ENCODE measurements around the gene S100A8.
"Not testable (repeated sequence)": the region's sequence is repeated elsewhere in the genome, so short reads cannot be mapped to it uniquely, and the experiment has no call there.

S100A8 gene

GRCh38 chr1:153413961-153414360 lies 23.1 kb upstream of the S100A8 start:
- H3K27me3 ChIP-seq (ENCODE audit: control insufficient read depth, insufficient read depth, low read length); H3K4me1 ChIP-seq (ENCODE audit: control insufficient read depth, low read depth, low read length); H3K4me3 ChIP-seq (ENCODE audit: low read length); H3K9ac ChIP-seq (ENCODE audit: low read length); H3K9me3 ChIP-seq (ENCODE audit: control insufficient read depth, low read depth, low read length); H3K36me3 ChIP-seq (ENCODE audit: control insufficient read depth, low read depth, low read length); H3K27ac ChIP-seq (ENCODE audit: low read length): not testable (repeated sequence)

DNA sequence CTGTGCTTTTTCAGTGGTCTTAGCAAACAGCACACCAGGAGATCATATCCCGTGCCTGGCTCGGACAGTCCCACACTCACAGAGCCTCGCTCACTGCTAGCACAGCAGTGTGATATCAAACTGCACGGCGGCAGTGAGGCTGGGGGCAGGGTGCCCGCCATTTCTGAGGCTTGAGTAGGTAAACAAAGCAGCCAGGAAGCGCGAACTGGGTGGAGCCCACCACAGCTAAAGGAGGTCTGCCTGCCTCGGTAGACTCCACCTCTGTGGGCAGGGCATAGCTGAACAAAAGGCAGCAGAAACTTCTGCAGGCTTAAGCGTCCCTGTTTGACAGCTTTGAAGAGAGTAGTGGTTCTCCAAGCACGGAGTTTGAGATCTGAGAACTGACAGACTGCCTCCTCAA lies 16.4 kb upstream of the S100A8 start:
- H3K4me3 ChIP-seq (ENCODE audit: low read length); H3K9me3 ChIP-seq (ENCODE audit: control insufficient read depth, low read depth, low read length); H3K9ac ChIP-seq (ENCODE audit: low read length); H3K4me1 ChIP-seq (ENCODE audit: control insufficient read depth, low read depth, low read length); H3K36me3 ChIP-seq (ENCODE audit: control insufficient read depth, low read depth, low read length); H3K27ac ChIP-seq (ENCODE audit: low read length): not testable (repeated sequence)
- peaks cover 13% of the 10 kb centered on the region for H3K27me3 ChIP-seq (ENCODE audit: control insufficient read depth, insufficient read depth, low read length)

DNA sequence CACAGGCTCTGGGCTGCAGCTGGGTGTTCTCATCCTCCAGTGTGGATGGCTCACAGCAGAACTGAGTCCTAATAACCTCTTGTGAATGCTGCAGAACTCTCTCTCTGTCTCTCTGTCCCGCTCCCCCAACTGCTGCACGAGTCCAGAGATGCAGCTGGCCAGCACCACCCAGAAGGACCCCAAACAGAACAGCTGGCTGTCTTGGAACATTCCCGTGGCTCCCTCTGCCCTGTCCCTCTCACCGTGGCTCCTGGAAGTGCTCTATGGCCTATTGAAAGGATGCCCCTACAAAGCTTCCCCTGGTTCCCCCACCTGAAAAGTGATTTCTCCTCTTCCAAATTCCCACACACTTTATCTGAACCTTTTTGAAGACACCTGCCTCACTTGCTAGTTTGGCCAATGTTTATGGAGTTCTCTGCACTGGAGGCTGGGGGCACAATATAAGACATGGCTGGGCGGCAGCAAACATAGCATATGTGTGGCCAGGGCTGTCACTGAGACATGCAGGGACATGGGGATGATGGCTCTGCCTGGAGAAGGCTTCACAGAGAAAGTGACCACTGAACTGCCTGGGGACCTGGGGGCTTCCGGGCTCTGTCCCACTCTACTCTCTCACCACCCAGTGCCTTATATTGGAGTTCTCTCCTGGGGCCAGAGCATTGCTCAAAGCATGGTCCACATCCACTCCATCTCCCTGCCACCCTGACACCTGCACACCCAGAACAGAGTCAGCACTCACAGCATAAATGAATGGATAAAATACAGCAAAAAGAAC lies 15.1 kb upstream of the S100A8 start:
- H3K9ac ChIP-seq (ENCODE audit: low read length); H3K4me1 ChIP-seq (ENCODE audit: control insufficient read depth, low read depth, low read length); H3K4me3 ChIP-seq (ENCODE audit: low read length); H3K27ac ChIP-seq (ENCODE audit: low read length); H3K9me3 ChIP-seq (ENCODE audit: control insufficient read depth, low read depth, low read length); H3K36me3 ChIP-seq (ENCODE audit: control insufficient read depth, low read depth, low read length): not testable (repeated sequence)
- H3K27me3 ChIP-seq (ENCODE audit: control insufficient read depth, insufficient read depth, low read length): peaks cover 13% of the 10 kb centered on the region

- Histone ChIP-seq H3K9me3 (ENCODE audit: control insufficient read depth, low read depth, low read length) (no peaks in the 10 kb centered on the region), H3K4me3 (ENCODE audit: low read length) (no peak overlapping the region), H3K4me1 (ENCODE audit: control insufficient read depth, low read depth, low read length) (peaks cover 3% of the 10 kb centered on the region), H3K36me3 (ENCODE audit: control insufficient read depth, low read depth, low read length) (no peaks in the 10 kb centered on the region), H3K27ac (ENCODE audit: low read length) (no peak overlapping the region), H3K9ac (ENCODE audit: low read length) (no peak overlapping the region), H3K27me3 (ENCODE audit: control insufficient read depth, insufficient read depth, low read length) (peaks cover 13% of the 10 kb centered on the region)
These were observed 13.9 kb upstream of the S100A8 start for GRCh38 chr1:153404768-153405167.

GRCh38 chr1:153404086-153404635 lies 13.3 kb upstream of the S100A8 start:
- Histone ChIP-seq H3K36me3 (ENCODE audit: control insufficient read depth, low read depth, low read length) (no peaks in the 10 kb centered on the region), H3K9me3 (ENCODE audit: control insufficient read depth, low read depth, low read length) (no peaks in the 10 kb centered on the region), H3K4me3 (ENCODE audit: low read length) (no peak overlapping the region), H3K9ac (ENCODE audit: low read length) (no peak overlapping the region), H3K27ac (ENCODE audit: low read length) (no peak overlapping the region), H3K27me3 (ENCODE audit: control insufficient read depth, insufficient read depth, low read length) (peaks cover 13% of the 10 kb centered on the region), H3K4me1 (ENCODE audit: control insufficient read depth, low read depth, low read length) (peaks cover 3% of the 10 kb centered on the region)

DNA sequence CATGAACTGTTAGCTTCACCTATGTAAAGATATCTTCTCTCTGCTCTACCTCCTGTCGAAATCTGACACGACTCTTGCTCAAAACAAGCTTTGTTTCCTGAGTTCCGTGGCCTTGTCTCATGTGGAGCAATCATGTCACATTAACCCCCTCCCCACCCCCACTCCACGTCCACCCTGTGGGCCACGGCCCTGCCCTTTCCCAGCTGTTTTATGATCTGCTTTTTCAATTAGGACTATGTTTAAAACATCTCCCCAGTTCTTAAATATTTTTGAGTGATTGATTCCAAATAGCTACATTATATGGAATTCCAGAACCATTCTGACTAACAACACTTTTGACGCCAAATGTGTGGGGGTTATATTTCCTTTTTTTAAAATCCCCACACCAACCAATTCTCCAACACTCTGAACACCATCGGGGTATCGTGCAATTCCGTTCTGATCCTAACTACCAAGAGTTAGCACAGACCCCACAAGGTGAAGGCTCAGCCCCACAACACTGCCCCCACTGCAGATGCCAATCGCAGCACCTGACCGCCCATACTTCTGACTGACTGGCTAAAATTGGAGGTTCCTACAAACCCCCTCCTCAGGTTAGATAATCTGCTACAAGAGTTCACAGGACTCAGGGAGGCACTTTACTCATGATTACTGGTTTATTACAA lies 12.7 kb upstream of the S100A8 start:
- Histone ChIP-seq H3K4me1 (ENCODE audit: control insufficient read depth, low read depth, low read length) (peaks cover 3% of the 10 kb centered on the region), H3K27ac (ENCODE audit: low read length) (no peak overlapping the region), H3K27me3 (ENCODE audit: control insufficient read depth, insufficient read depth, low read length) (peaks cover 13% of the 10 kb centered on the region), H3K9me3 (ENCODE audit: control insufficient read depth, low read depth, low read length) (no peaks in the 10 kb centered on the region), H3K9ac (ENCODE audit: low read length) (no peak overlapping the region), H3K4me3 (ENCODE audit: low read length) (no peak overlapping the region), H3K36me3 (ENCODE audit: control insufficient read depth, low read depth, low read length) (no peaks in the 10 kb centered on the region)

DNA sequence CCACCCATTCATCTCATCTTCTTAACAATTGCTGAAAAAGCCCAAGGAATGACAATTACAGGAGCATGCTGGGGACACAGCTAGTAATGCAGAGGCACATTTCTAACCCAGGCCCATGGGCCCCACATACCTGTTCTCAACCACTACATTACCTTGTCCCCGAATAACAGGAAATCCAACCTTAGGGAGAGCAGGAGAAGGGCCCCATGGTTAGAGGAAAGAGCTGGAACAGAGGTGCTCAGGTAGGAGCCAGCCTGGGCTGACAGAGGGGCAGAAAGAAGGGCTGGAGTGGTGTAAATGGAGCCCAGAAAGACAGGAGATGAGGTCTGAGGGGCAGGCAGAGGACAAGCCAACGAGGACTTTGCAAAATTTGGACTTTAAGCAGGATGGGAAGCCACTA lies 11.4 kb upstream of the S100A8 start:
- Histone ChIP-seq H3K4me1 (ENCODE audit: control insufficient read depth, low read depth, low read length) (peaks cover 3% of the 10 kb centered on the region), H3K4me3 (ENCODE audit: low read length) (no peak overlapping the region), H3K27me3 (ENCODE audit: control insufficient read depth, insufficient read depth, low read length) (peaks cover 13% of the 10 kb centered on the region), H3K9me3 (ENCODE audit: control insufficient read depth, low read depth, low read length) (no peaks in the 10 kb centered on the region), H3K27ac (ENCODE audit: low read length) (no peak overlapping the region), H3K9ac (ENCODE audit: low read length) (no peak overlapping the region), H3K36me3 (ENCODE audit: control insufficient read depth, low read depth, low read length) (no peaks in the 10 kb centered on the region)

GRCh38 chr1:153401461-153401860 lies 10.6 kb upstream of the S100A8 start:
- Histone ChIP-seq H3K4me1 (ENCODE audit: control insufficient read depth, low read depth, low read length) (peaks cover 3% of the 10 kb centered on the region), H3K9me3 (ENCODE audit: control insufficient read depth, low read depth, low read length) (no peaks in the 10 kb centered on the region), H3K36me3 (ENCODE audit: control insufficient read depth, low read depth, low read length) (no peaks in the 10 kb centered on the region), H3K27me3 (ENCODE audit: control insufficient read depth, insufficient read depth, low read length) (peaks cover 13% of the 10 kb centered on the region), H3K27ac (ENCODE audit: low read length) (no peak overlapping the region), H3K9ac (ENCODE audit: low read length) (no peak overlapping the region), H3K4me3 (ENCODE audit: low read length) (no peak overlapping the region)

- no peak overlapping the region for H3K27ac ChIP-seq (ENCODE audit: low read length)
- no peaks in the 10 kb centered on the region for H3K36me3 ChIP-seq (ENCODE audit: control insufficient read depth, low read depth, low read length)
- H3K27me3 ChIP-seq (ENCODE audit: control insufficient read depth, insufficient read depth, low read length): peaks cover 13% of the 10 kb centered on the region
- no peaks in the 10 kb centered on the region for H3K9me3 ChIP-seq (ENCODE audit: control insufficient read depth, low read depth, low read length)
- H3K4me1 ChIP-seq (ENCODE audit: control insufficient read depth, low read depth, low read length): peaks cover 3% of the 10 kb centered on the region
- H3K4me3 ChIP-seq (ENCODE audit: low read length): no peak overlapping the region
- H3K9ac ChIP-seq (ENCODE audit: low read length): no peak overlapping the region
These were observed 9.4 kb upstream of the S100A8 start for GRCh38 chr1:153400244-153400643.

GRCh38 chr1:153399401-153400055 lies 8.7 kb upstream of the S100A8 start:
- Histone ChIP-seq H3K36me3 (ENCODE audit: control insufficient read depth, low read depth, low read length) (no peaks in the 10 kb centered on the region), H3K4me1 (ENCODE audit: control insufficient read depth, low read depth, low read length) (peaks cover 3% of the 10 kb centered on the region), H3K9me3 (ENCODE audit: control insufficient read depth, low read depth, low read length) (no peaks in the 10 kb centered on the region), H3K9ac (ENCODE audit: low read length) (no peak overlapping the region), H3K4me3 (ENCODE audit: low read length) (no peak overlapping the region), H3K27ac (ENCODE audit: low read length) (no peak overlapping the region), H3K27me3 (ENCODE audit: control insufficient read depth, insufficient read depth, low read length) (peaks cover 11% of the 10 kb centered on the region)

GRCh38 chr1:153397924-153398651 lies 7.2 kb upstream of the S100A8 start:
- no peaks in the 10 kb centered on the region for H3K36me3 ChIP-seq (ENCODE audit: control insufficient read depth, low read depth, low read length)
- no peak overlapping the region for H3K9ac ChIP-seq (ENCODE audit: low read length)
- no peak overlapping the region for H3K27ac ChIP-seq (ENCODE audit: low read length)
- H3K27me3 ChIP-seq (ENCODE audit: control insufficient read depth, insufficient read depth, low read length): no peaks in the 10 kb centered on the region
- H3K4me3 ChIP-seq (ENCODE audit: low read length): no peak overlapping the region
- no peaks in the 10 kb centered on the region for H3K9me3 ChIP-seq (ENCODE audit: control insufficient read depth, low read depth, low read length)
- no peaks in the 10 kb centered on the region for H3K4me1 ChIP-seq (ENCODE audit: control insufficient read depth, low read depth, low read length)

All from iPS-18a (cell line).